HL-60 (cell line): Measurements from ENCODE around the gene PIK3R2.
A peak's percentile ranks its signal among the peaks of the same experiment; 100 is the strongest.

Experiments used
- DNase-seq, 2 experiments: peaks; one replicate each; pipeline ENCODE4 v3.0.0-alpha.2; 2010 to 2020; ENCODE audit warnings: low read depth in 1 of 2, low spot score in 1 of 2
- H3K27ac ChIP-seq: fragments of 250-450 bp; sonication (Bioruptor Pico); replicated peaks from 2 replicates; pipeline ENCODE4 v1.5.1; 2020; ENCODE audit warnings: mild to moderate bottlenecking, moderate library complexity
- H3K27me3 ChIP-seq: fragments of 250-450 bp; sonication (Bioruptor Pico); 2 replicates; pipeline ENCODE4 v1.5.1; 2021; ENCODE audit warnings: mild to moderate bottlenecking, moderate library complexity; ENCODE audit not compliant: insufficient read depth, poor library complexity, severe bottlenecking
- H3K4me3 ChIP-seq: replicated peaks from 2 replicates; pipeline ENCODE4 v1.5.1; 2011; ENCODE audit warnings: mild to moderate bottlenecking, control low read depth, low read length; ENCODE audit not compliant: insufficient read depth
- CTCF ChIP-seq: IDR thresholded peaks from one replicate; pipeline ENCODE4 v1.5.1; 2011; ENCODE audit warnings: low read length, control low read depth, inconsistent platforms; ENCODE audit not compliant: insufficient read depth
- GABPA ChIP-seq: IDR thresholded peaks from 2 replicates; pipeline ENCODE4 v1.6.1; 2012; ENCODE audit warnings: low read depth
- POLR2AphosphoS5 ChIP-seq: IDR thresholded peaks from 2 replicates; pipeline ENCODE4 v1.6.1; 2012; ENCODE audit warnings: low read depth
- SPI1 ChIP-seq: IDR thresholded peaks from 2 replicates; pipeline ENCODE4 v1.6.1; 2012; ENCODE audit warnings: low read depth, mild to moderate bottlenecking, borderline replicate concordance
- TF ChIP-seq, protein P1 (sequence below): IDR thresholded peaks from 2 replicates; pipeline ENCODE4 v1.6.1; 2012; ENCODE audit warnings: low read depth; ENCODE audit not compliant: insufficient replicate concordance

Gene PIK3R2

GRCh38 chr19:18198374-18198773 lies 45.4 kb downstream of the PIK3R2 start:
- Histone ChIP-seq H3K4me3 (no peak overlapping the region), H3K27ac (no peak overlapping the region), H3K27me3 (no peaks in the 10 kb centered on the region)
- TF ChIP-seq POLR2AphosphoS5 (no peak), SPI1 (no peak), GABPA (no peak), CTCF (no peak)
- TF ChIP-seq, protein P1, sequence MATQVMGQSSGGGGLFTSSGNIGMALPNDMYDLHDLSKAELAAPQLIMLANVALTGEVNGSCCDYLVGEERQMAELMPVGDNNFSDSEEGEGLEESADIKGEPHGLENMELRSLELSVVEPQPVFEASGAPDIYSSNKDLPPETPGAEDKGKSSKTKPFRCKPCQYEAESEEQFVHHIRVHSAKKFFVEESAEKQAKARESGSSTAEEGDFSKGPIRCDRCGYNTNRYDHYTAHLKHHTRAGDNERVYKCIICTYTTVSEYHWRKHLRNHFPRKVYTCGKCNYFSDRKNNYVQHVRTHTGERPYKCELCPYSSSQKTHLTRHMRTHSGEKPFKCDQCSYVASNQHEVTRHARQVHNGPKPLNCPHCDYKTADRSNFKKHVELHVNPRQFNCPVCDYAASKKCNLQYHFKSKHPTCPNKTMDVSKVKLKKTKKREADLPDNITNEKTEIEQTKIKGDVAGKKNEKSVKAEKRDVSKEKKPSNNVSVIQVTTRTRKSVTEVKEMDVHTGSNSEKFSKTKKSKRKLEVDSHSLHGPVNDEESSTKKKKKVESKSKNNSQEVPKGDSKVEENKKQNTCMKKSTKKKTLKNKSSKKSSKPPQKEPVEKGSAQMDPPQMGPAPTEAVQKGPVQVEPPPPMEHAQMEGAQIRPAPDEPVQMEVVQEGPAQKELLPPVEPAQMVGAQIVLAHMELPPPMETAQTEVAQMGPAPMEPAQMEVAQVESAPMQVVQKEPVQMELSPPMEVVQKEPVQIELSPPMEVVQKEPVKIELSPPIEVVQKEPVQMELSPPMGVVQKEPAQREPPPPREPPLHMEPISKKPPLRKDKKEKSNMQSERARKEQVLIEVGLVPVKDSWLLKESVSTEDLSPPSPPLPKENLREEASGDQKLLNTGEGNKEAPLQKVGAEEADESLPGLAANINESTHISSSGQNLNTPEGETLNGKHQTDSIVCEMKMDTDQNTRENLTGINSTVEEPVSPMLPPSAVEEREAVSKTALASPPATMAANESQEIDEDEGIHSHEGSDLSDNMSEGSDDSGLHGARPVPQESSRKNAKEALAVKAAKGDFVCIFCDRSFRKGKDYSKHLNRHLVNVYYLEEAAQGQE = no peak
- DNase-seq = no peak

DNA sequence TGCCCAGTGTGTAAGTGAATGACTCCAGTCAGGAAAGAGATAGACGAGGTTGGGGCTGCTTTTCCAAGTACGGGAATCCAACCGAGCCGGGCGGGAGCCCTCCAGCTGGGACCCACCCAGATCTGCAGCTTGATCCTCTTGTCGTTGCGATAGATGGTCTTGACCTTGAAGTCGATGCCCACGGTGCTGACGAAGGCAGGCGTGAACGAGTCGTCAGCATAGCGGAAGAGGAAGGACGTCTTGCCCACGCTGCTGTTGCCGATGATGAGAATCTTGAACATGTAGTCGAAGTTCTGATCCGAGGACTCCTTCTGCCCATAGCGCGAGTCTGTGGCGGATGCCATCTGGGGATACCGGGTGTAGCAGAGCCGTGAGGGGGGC lies 49.4 kb downstream of the PIK3R2 start:
- Histone ChIP-seq H3K27ac (no peak overlapping the region), H3K4me3 (peak overlapping the region; percentile 96), H3K27me3 (no peaks in the 10 kb centered on the region)
- no peak for DNase-seq
- TF ChIP-seq, protein P1 = no peak

- no peaks in the 10 kb centered on the region for H3K27me3 ChIP-seq
- H3K4me3 ChIP-seq = peak overlapping the region; percentile 96
- peak; percentile 21 to 62 for DNase-seq
- TF ChIP-seq SPI1 (no peak), GABPA (no peak), POLR2AphosphoS5 (no peak; the same call in 1 of the 2 replicates), CTCF (no peak)
- TF ChIP-seq, protein P1 = no peak
- peak overlapping the region; percentile 39; the same call in 1 of the 2 replicates for H3K27ac ChIP-seq
These were observed 49.9 kb downstream of the PIK3R2 start for GRCh38 chr19:18202778-18203407.
